Measurements from ENCODE around the gene ZFR2. TPM values are rescaled to one million over a fixed set of nuclear protein-coding genes. Genes with fewer than 3 reads are reported as not detected.
A peak's percentile ranks its signal among the peaks of the same experiment; 100 is the strongest.

ZFR2 gene
- total and polyA plus RNA-seq, 2 of the 8 experiments (the other 6 are each of a cell fraction or from before 2014, with no cell fraction given), result 14.5 to 28.4 TPM

GRCh38 chr19:3860499-3860898, 8.3 kb downstream of the ZFR2 start:
- WGBS, 2 experiments (ENCODE audit: extremely low coverage in 1 of 2, insufficient coverage in 1 of 2, insufficient read length in 1 of 2, insufficient replicate concordance in 2 of 2, low coverage in 1 of 2, low lambda C conversion rate in 2 of 2, missing lambda C conversion rate in 1 of 2), result 91% methylated on average over 17 of the region's 17 CpGs; no CpG with 5 or more reads in 1 of the 2 experiments
- H3K18ac ChIP-seq (ENCODE audit: extremely low read depth, low read length), result no peak overlapping the region
- H4K5ac ChIP-seq (ENCODE audit: insufficient read length, low read depth, low read length), result no peak overlapping the region
- no peak overlapping the region for H3K14ac ChIP-seq (ENCODE audit: insufficient read length)
- H3K23me2 ChIP-seq (ENCODE audit: low read depth, low read length), result no peaks in the 10 kb centered on the region
- no peak overlapping the region for H2BK120ac ChIP-seq (replicated peaks; ENCODE audit: low read depth, low read length)
- no peak overlapping the region for H2BK20ac ChIP-seq (ENCODE audit: low read length)
- no peak overlapping the region for H3K9ac ChIP-seq (replicated peaks in 1 of 4; ENCODE audit: extremely low read depth in 1 of 4, low read depth in 3 of 4, low read length in 3 of 4)
- H3K4me1 ChIP-seq (replicated peaks in 1 of 4; ENCODE audit: control insufficient read depth in 3 of 4, insufficient read depth in 4 of 4, low read length in 3 of 4), result no peaks in the 10 kb centered on the region
- no peak overlapping the region for H4K8ac ChIP-seq (ENCODE audit: extremely low read depth, insufficient read depth, low read length)
- no peak overlapping the region for H2AFZ ChIP-seq (ENCODE audit: low read length)
- H3K4me3 ChIP-seq (ENCODE audit: extremely low read depth in 1 of 4, insufficient read depth in 2 of 4, low read depth in 3 of 4, low read length in 4 of 4), result no peak overlapping the region
- POLR2A ChIA-PET (ENCODE audit: partially characterized antibody), result no interaction called here
- H2BK15ac ChIP-seq (ENCODE audit: low read length), result 0 out of 2 replicates have a peak overlapping the region, but pooled peaks have one; percentile 16
- H3K79me2 ChIP-seq (ENCODE audit: control insufficient read depth in 1 of 2, insufficient read depth in 2 of 2, low read length in 2 of 2), result peaks cover 0 to 7% of the 10 kb centered on the region in 2 experiments; a peak in 2 of 4 replicates
- CTCF ChIA-PET (ENCODE audit: partially characterized antibody), result no interaction called here
- FAIRE-seq, result no peak
- H2BK5ac ChIP-seq (ENCODE audit: low read depth, low read length), result peak overlapping the region; percentile 44; the same call in 1 of the 2 replicates
- H3K56ac ChIP-seq (replicated peaks; ENCODE audit: insufficient read length, low read depth, low read length), result no peak overlapping the region
- H3K27ac ChIP-seq (ENCODE audit: low read depth, low read length), result no peak overlapping the region
- H3K4me2 ChIP-seq (ENCODE audit: insufficient read depth in 1 of 2, low read depth in 2 of 2, low read length in 2 of 2), result no peak overlapping the region
- no peak overlapping the region for H3K4ac ChIP-seq (replicated peaks; ENCODE audit: insufficient read length, low read depth, low read length)
- no peaks in the 10 kb centered on the region for H3K36me3 ChIP-seq (ENCODE audit: control insufficient read depth in 2 of 4, insufficient read depth in 4 of 4, low read length in 3 of 4)
- no peaks in the 10 kb centered on the region; a peak in 1 of 7 replicates for H3K27me3 ChIP-seq (replicated peaks in 1 of 4; ENCODE audit: control insufficient read depth in 3 of 4, extremely low read depth in 1 of 4, insufficient read depth in 3 of 4, low read length in 3 of 4)
- peaks cover 17% of the 10 kb centered on the region; the same call in 1 of the 2 replicates for H3K79me1 ChIP-seq (ENCODE audit: low read depth, low read length)
- H2BK12ac ChIP-seq (ENCODE audit: low read depth, low read length), result no peak overlapping the region
- no peaks in the 10 kb centered on the region for H3K9me3 ChIP-seq (ENCODE audit: insufficient read depth in 2 of 2, low read depth in 1 of 2, low read length in 1 of 2)
- DNase-seq (ENCODE audit: low read depth in 1 of 2, low spot score in 2 of 2), result no peak
- H2AK5ac ChIP-seq (ENCODE audit: low read depth, low read length), result 0 out of 2 replicates have a peak overlapping the region, but pooled peaks have one; percentile 86
- H4K91ac ChIP-seq (replicated peaks; ENCODE audit: insufficient read length, low read length), result no peak overlapping the region
- peaks cover 8 to 9% of the 10 kb centered on the region in 2 experiments for H4K20me1 ChIP-seq (replicated peaks in 1 of 2; ENCODE audit: control insufficient read depth in 1 of 2, insufficient read depth in 2 of 2, low read length in 2 of 2)
- no peak overlapping the region for H3K23ac ChIP-seq (ENCODE audit: insufficient read length)
- TF ChIP-seq CHD2 (IDR thresholded peaks at IDR 0.05; ENCODE audit: low read length), result no peak
- no peak for TF ChIP-seq CHD1 (IDR thresholded peaks at IDR 0.05; ENCODE audit: low read depth, low read length)
- no peak for TF ChIP-seq MAX (IDR thresholded peaks at IDR 0.05)
- no peak for TF ChIP-seq POLR2AphosphoS5 (IDR thresholded peaks at IDR 0.05; ENCODE audit: low read depth, low read length)
- TF ChIP-seq ASH2L (IDR thresholded peaks at IDR 0.05; ENCODE audit: low read length), result no peak
- TF ChIP-seq MAFK (IDR thresholded peaks at IDR 0.05; ENCODE audit: low read depth, low read length), result no peak
- no peak for TF ChIP-seq CTCF (IDR thresholded peaks at IDR 0.05; ENCODE audit: control extremely low read depth in 1 of 3, insufficient read depth in 1 of 3, low read depth in 1 of 3, low read length in 3 of 3)
- no peak for TF ChIP-seq TAF1 (IDR thresholded peaks at IDR 0.05; ENCODE audit: low read depth, low read length)
- no peak for TF ChIP-seq CEBPB (IDR thresholded peaks at IDR 0.05; ENCODE audit: low read depth, low read length)
- no peak for TF ChIP-seq CBX8 (IDR thresholded peaks at IDR 0.05; ENCODE audit: borderline replicate concordance, low read depth, low read length)
- no peak for TF ChIP-seq ZNF274 (IDR thresholded peaks at IDR 0.05; ENCODE audit: borderline replicate concordance, extremely low read depth, low read length)
- TF ChIP-seq JUND (IDR thresholded peaks at IDR 0.05; ENCODE audit: low read length), result no peak
- no peak for TF ChIP-seq KDM1A (IDR thresholded peaks at IDR 0.05; ENCODE audit: borderline replicate concordance, low read length)

All from H1 (cell line).